ENCODE data around the gene BLNK. TPM values are rescaled to one million over a fixed set of nuclear protein-coding genes. Genes with fewer than 3 reads are reported as not detected.

The BLNK gene
- total and polyA plus RNA-seq, 9 donors, result 1.2 to 3.2 (median 1.6) TPM

- WGBS (ENCODE audit: insufficient coverage), result 89% methylated on average over 4 of the region's 5 CpGs
- no peaks in the 10 kb centered on the region for H3K36me3 ChIP-seq (ENCODE audit: control insufficient read depth, insufficient read depth, low read length)
These were observed 22.1 kb downstream of the BLNK start for GRCh38 chr10:96249264-96249663.

GRCh38 chr10:96244354-96244753 is 27.0 kb downstream of the BLNK start:
- no peak overlapping the region for H3K4me3 ChIP-seq (ENCODE audit: low read length)
- H3K4me1 ChIP-seq (ENCODE audit: control insufficient read depth, insufficient read depth, low read length), result no peaks in the 10 kb centered on the region
- H3K27me3 ChIP-seq (ENCODE audit: control insufficient read depth, insufficient read depth, low read length), result no peaks in the 10 kb centered on the region
- H3K9me3 ChIP-seq (replicated peaks; ENCODE audit: control insufficient read depth, low read depth, low read length), result no peaks in the 10 kb centered on the region
- no peaks in the 10 kb centered on the region for H3K36me3 ChIP-seq (ENCODE audit: control insufficient read depth, insufficient read depth, low read length)
- no peak for DNase-seq
- WGBS (ENCODE audit: insufficient coverage), result 65% methylated on average over 7 of the region's 7 CpGs
- no peak overlapping the region for H3K27ac ChIP-seq (ENCODE audit: low read length)

More at GRCh38 chr10:96249264-96249663, 22.1 kb downstream of the BLNK start:
- no peak overlapping the region for H3K27ac ChIP-seq (ENCODE audit: low read length)
- H3K9me3 ChIP-seq (replicated peaks; ENCODE audit: control insufficient read depth, low read depth, low read length), result no peaks in the 10 kb centered on the region
- DNase-seq, result no peak
- no peaks in the 10 kb centered on the region for H3K27me3 ChIP-seq (ENCODE audit: control insufficient read depth, insufficient read depth, low read length)
- no peaks in the 10 kb centered on the region for H3K4me1 ChIP-seq (ENCODE audit: control insufficient read depth, insufficient read depth, low read length)
- H3K4me3 ChIP-seq (ENCODE audit: low read length), result no peak overlapping the region

- no peak overlapping the region for H3K27ac ChIP-seq (ENCODE audit: low read length)
- 71% methylated on average over 1 of the region's 4 CpGs for WGBS (ENCODE audit: insufficient coverage)
- DNase-seq, result no peak
- H3K4me3 ChIP-seq (ENCODE audit: low read length), result no peak overlapping the region
- no peaks in the 10 kb centered on the region for H3K4me1 ChIP-seq (ENCODE audit: control insufficient read depth, insufficient read depth, low read length)
- no peaks in the 10 kb centered on the region for H3K36me3 ChIP-seq (ENCODE audit: control insufficient read depth, insufficient read depth, low read length)
- no peaks in the 10 kb centered on the region for H3K9me3 ChIP-seq (replicated peaks; ENCODE audit: control insufficient read depth, low read depth, low read length)
- H3K27me3 ChIP-seq (ENCODE audit: control insufficient read depth, insufficient read depth, low read length), result no peaks in the 10 kb centered on the region
These were observed 28.1 kb downstream of the BLNK start for GRCh38 chr10:96243296-96243695.

- Histone ChIP-seq H3K27ac (ENCODE audit: low read length) (no peak overlapping the region), H3K4me1 (ENCODE audit: control insufficient read depth, insufficient read depth, low read length) (no peaks in the 10 kb centered on the region), H3K4me3 (ENCODE audit: low read length) (no peak overlapping the region), H3K27me3 (ENCODE audit: control insufficient read depth, insufficient read depth, low read length) (no peaks in the 10 kb centered on the region), H3K36me3 (ENCODE audit: control insufficient read depth, insufficient read depth, low read length) (no peaks in the 10 kb centered on the region), H3K9me3 (replicated peaks; ENCODE audit: control insufficient read depth, low read depth, low read length) (no peaks in the 10 kb centered on the region)
- DNase-seq, result no peak
- WGBS (ENCODE audit: insufficient coverage), result no CpG with 5 or more reads among the region's 2 CpGs
These were observed 28.5 kb downstream of the BLNK start for GRCh38 chr10:96242822-96243221.

GRCh38 chr10:96238646-96239623 is 32.4 kb downstream of the BLNK start:
- Histone ChIP-seq H3K9me3 (replicated peaks; ENCODE audit: control insufficient read depth, low read depth, low read length) (no peaks in the 10 kb centered on the region), H3K27me3 (ENCODE audit: control insufficient read depth, insufficient read depth, low read length) (no peaks in the 10 kb centered on the region), H3K36me3 (ENCODE audit: control insufficient read depth, insufficient read depth, low read length) (no peaks in the 10 kb centered on the region), H3K4me1 (ENCODE audit: control insufficient read depth, insufficient read depth, low read length) (no peaks in the 10 kb centered on the region), H3K27ac (ENCODE audit: low read length) (no peak overlapping the region), H3K4me3 (ENCODE audit: low read length) (no peak overlapping the region)
- 18% methylated on average over 4 of the region's 4 CpGs for WGBS (ENCODE audit: insufficient coverage)
- peak; percentile 62 for DNase-seq

GRCh38 chr10:96236876-96237275 is 34.5 kb downstream of the BLNK start:
- no peaks in the 10 kb centered on the region for H3K27me3 ChIP-seq (ENCODE audit: control insufficient read depth, insufficient read depth, low read length)
- H3K4me3 ChIP-seq (ENCODE audit: low read length), result no peak overlapping the region
- WGBS (ENCODE audit: insufficient coverage), result no CpG with 5 or more reads among the region's 1 CpG
- no peak overlapping the region for H3K27ac ChIP-seq (ENCODE audit: low read length)
- no peaks in the 10 kb centered on the region for H3K9me3 ChIP-seq (replicated peaks; ENCODE audit: control insufficient read depth, low read depth, low read length)
- no peaks in the 10 kb centered on the region for H3K4me1 ChIP-seq (ENCODE audit: control insufficient read depth, insufficient read depth, low read length)
- H3K36me3 ChIP-seq (ENCODE audit: control insufficient read depth, insufficient read depth, low read length), result no peaks in the 10 kb centered on the region
- no peak for DNase-seq

- Histone ChIP-seq H3K9me3 (replicated peaks; ENCODE audit: control insufficient read depth, low read depth, low read length) (no peaks in the 10 kb centered on the region), H3K36me3 (ENCODE audit: control insufficient read depth, insufficient read depth, low read length) (no peaks in the 10 kb centered on the region), H3K4me3 (ENCODE audit: low read length) (no peak overlapping the region), H3K27me3 (ENCODE audit: control insufficient read depth, insufficient read depth, low read length) (no peaks in the 10 kb centered on the region), H3K4me1 (ENCODE audit: control insufficient read depth, insufficient read depth, low read length) (no peaks in the 10 kb centered on the region), H3K27ac (ENCODE audit: low read length) (no peak overlapping the region)
- peak; percentile 16 for DNase-seq
- 94% methylated on average over 3 of the region's 6 CpGs for WGBS (ENCODE audit: insufficient coverage)
These were observed 35.3 kb downstream of the BLNK start for GRCh38 chr10:96236090-96236478.

GRCh38 chr10:96235326-96236089 is 35.9 kb downstream of the BLNK start:
- Histone ChIP-seq H3K4me3 (ENCODE audit: low read length) (no peak overlapping the region), H3K27me3 (ENCODE audit: control insufficient read depth, insufficient read depth, low read length) (no peaks in the 10 kb centered on the region), H3K27ac (ENCODE audit: low read length) (no peak overlapping the region), H3K36me3 (ENCODE audit: control insufficient read depth, insufficient read depth, low read length) (no peaks in the 10 kb centered on the region), H3K4me1 (ENCODE audit: control insufficient read depth, insufficient read depth, low read length) (no peaks in the 10 kb centered on the region), H3K9me3 (replicated peaks; ENCODE audit: control insufficient read depth, low read depth, low read length) (no peaks in the 10 kb centered on the region)
- no peak for DNase-seq
- WGBS (ENCODE audit: insufficient coverage), result 85% methylated on average over 8 of the region's 8 CpGs

- H3K9me3 ChIP-seq (replicated peaks; ENCODE audit: control insufficient read depth, low read depth, low read length), result no peaks in the 10 kb centered on the region
- no peak overlapping the region for H3K4me3 ChIP-seq (ENCODE audit: low read length)
- H3K27me3 ChIP-seq (ENCODE audit: control insufficient read depth, insufficient read depth, low read length), result no peaks in the 10 kb centered on the region
- WGBS (ENCODE audit: insufficient coverage), result 71% methylated on average over 1 of the region's 2 CpGs
- no peaks in the 10 kb centered on the region for H3K36me3 ChIP-seq (ENCODE audit: control insufficient read depth, insufficient read depth, low read length)
- no peak overlapping the region for H3K27ac ChIP-seq (ENCODE audit: low read length)
- H3K4me1 ChIP-seq (ENCODE audit: control insufficient read depth, insufficient read depth, low read length), result no peaks in the 10 kb centered on the region
- no peak for DNase-seq
These were observed 37.4 kb downstream of the BLNK start for GRCh38 chr10:96233959-96234358.

- H3K4me3 ChIP-seq (ENCODE audit: low read length), result no peak overlapping the region
- H3K9me3 ChIP-seq (replicated peaks; ENCODE audit: control insufficient read depth, low read depth, low read length), result no peaks in the 10 kb centered on the region
- WGBS (ENCODE audit: insufficient coverage), result 96% methylated on average over 4 of the region's 6 CpGs
- H3K27me3 ChIP-seq (ENCODE audit: control insufficient read depth, insufficient read depth, low read length), result no peaks in the 10 kb centered on the region
- no peak overlapping the region for H3K27ac ChIP-seq (ENCODE audit: low read length)
- H3K36me3 ChIP-seq (ENCODE audit: control insufficient read depth, insufficient read depth, low read length), result no peaks in the 10 kb centered on the region
- no peak for DNase-seq
- no peaks in the 10 kb centered on the region for H3K4me1 ChIP-seq (ENCODE audit: control insufficient read depth, insufficient read depth, low read length)
These were observed 40.8 kb downstream of the BLNK start for GRCh38 chr10:96230527-96230926.

All from muscle of leg (tissue), 11 donors.